Activated CD4-positive, alpha-beta T cell treated with anti-CD3 and anti-CD28 coated beads for 1 hour (primary cell): ENCODE data around the gene DHRS7B.
"Not testable (repeated sequence)": the region's sequence is repeated elsewhere in the genome, so short reads cannot be mapped to it uniquely, and the experiment has no call there.

Experiments used
- DNase-seq: peaks from one replicate; pipeline ENCODE4 v3.0.0-alpha.2; 2020

Gene DHRS7B

DNA sequence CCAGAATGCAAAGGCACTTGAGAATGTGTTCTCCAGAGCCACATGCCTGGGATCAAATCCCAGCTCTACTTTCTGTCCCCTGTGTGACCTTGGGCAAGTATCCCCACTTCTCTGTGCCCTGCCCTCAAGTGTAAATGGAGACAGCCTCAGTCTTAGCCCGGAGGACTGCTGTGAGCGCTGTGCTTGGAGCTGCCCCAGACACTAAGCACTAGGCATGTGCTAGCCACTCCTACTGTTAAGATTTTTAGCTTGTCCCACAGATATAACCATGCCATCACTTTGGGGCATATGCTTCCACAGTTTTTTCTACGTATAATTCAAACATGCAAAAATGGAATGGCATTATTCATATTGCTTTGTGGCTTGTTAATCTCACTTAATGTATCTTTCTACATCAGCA, 57.8 kb downstream of the DHRS7B start:
- no peak for DNase-seq

- no peak for DNase-seq
Measured at GRCh38 chr17:21185061-21185460, 58.3 kb downstream of the DHRS7B start.

GRCh38 chr17:21186399-21187187, 59.8 kb downstream of the DHRS7B start:
- DNase-seq = no peak

DNA sequence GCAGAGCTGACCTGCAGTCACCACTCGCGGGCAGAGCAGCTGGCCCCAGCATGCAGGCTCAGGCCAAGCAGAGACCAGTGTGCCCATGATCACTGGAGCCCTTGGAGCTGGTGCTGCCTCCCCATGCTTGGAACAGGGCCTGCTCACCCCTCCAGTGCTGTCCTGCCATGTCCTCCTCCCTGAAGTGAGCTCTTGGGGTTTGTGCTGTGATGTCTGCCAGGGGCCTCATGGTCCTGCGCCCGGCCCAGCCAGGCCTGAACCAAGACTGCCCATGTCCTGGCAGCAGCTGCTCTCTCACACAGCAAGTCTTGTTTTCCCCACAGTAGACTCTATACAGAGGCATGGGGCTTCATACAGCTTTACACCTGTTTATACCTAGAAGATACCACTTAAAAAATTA, 62.6 kb downstream of the DHRS7B start:
- no peak for DNase-seq

DNA sequence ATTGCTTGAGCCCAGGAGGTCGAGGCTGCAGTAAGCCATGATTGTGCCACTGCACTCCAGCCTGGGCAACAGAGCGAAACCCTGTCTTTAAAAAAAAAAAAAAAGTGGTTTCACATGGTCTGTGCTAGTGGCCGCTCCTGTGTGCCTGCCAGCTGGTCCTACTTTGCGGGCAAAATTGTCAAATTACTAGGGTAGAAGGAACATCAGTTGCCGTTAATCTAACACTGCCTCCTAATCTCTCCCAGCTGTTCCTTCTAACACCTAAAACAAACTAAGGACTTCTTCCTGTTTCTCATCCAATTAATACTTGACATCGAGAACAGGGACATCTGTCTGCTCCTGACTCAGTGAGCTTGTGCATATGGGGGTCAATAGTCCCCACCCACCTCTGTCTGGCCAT, 63.3 kb downstream of the DHRS7B start:
- DNase-seq = no peak

DNA sequence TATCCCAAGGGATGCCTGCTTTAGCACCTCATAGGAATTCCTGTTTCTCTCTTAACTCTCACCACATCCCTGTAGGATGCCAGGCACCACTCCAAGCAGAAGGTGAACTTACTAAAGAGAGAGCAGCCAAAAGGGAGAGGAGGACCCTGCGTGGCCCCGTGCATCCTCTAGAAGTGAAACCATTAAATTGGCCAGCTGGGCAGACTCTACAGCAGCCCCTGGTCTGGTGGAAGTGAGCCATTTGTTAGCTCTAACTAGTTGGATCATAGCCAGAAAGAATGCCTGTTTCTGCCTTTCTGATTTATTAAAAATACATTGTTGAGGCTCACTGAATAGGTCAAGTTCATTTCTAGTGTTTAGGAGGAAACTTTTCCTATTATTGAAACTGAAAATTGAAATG, 64.9 kb downstream of the DHRS7B start:
- DNase-seq = no peak

DNA sequence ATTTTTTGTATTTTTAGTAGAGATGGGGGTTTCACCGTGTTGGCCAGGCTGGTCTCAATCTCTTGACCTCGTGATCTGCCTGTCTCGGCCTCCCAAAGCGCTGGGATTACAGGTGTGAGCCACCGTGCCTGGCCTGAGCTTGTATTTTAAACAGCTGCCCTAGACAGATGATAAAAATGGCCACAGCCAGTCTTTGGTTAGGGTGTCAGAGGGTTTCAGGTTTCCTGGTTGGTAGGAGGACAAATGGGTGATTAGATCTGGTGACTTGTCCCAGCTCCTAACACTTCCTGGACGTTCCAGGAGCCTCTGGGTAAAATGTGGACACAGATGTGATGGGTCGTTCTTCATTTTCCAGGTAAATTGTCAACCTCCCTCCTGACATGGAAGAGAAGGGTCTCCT, 65.7 kb downstream of the DHRS7B start:
- not testable (repeated sequence) for DNase-seq

GRCh38 chr17:21193031-21193430, 66.3 kb downstream of the DHRS7B start:
- DNase-seq = no peak

DNA sequence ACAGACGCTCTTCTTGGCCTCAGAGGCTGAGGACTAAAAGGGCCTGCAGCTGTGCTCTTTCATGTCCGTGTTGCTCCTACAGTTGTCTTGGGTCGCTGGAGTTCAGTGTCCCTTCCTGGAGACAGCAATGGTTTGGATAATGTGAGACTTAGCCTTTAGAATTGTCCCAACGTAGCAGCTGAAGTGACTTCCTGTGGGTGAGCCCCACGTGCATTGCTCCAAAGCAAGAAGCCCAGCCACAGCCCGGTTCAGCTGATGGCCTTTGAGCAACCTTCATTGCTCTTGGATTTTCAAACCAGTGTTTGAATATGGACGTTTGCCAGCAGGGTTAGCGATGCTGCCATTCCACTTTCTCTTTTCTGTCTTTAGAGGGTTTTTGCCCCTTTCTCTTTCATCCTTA, 67.5 kb downstream of the DHRS7B start:
- DNase-seq = no peak

GRCh38 chr17:21194703-21195102, 67.9 kb downstream of the DHRS7B start:
- no peak for DNase-seq

- no peak for DNase-seq
Measured at GRCh38 chr17:21196126-21196525, 69.4 kb downstream of the DHRS7B start.

- DNase-seq = no peak
Measured at GRCh38 chr17:21198411-21198810, 71.6 kb downstream of the DHRS7B start.

GRCh38 chr17:21199311-21199710, 72.5 kb downstream of the DHRS7B start:
- DNase-seq = no peak

DNA sequence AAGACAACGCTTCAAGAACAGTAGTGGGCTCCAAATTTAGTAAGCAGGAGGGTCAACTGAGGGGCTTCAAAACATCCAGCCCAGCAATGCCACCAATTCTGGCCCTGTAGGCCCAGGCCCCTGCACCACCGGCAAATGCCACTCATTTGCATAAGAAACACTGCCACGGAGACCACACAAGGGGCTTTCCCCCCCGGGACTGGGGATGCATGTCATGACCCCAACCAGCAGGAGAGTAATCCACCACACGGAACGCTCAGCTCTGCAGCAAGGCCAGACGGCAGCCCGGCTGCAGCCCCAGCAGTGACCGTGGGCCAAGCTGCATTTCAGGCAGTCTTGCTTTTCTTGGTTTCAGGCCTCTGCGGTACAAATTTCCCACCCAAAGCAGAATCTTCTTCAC, 73.1 kb downstream of the DHRS7B start:
- DNase-seq = no peak

- no peak for DNase-seq
Measured at GRCh38 chr17:21200590-21201297, 74.0 kb downstream of the DHRS7B start.

- DNase-seq = no peak
Measured at GRCh38 chr17:21201298-21201595, 74.5 kb downstream of the DHRS7B start.

GRCh38 chr17:21201874-21202273, 75.1 kb downstream of the DHRS7B start:
- DNase-seq = no peak

DNA sequence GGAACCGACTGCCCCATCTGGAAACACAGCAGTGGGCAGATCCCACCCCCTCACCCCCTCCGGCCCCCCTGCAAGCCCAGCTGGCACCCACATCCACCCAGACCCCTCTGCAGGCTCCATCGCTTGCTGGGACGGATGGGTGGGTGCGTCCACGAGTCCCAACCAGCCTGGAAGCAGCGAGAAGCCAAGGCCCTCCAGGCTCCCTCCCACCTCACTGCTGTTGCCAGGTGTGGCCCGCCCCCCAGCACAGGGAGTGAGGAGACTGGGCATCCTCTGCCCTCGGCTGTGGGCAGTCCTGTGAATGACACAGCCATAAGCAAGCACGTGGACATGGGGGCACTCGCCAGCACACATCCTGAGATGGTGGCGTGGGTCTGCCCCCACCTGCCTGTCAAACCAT, 75.7 kb downstream of the DHRS7B start:
- no peak for DNase-seq

GRCh38 chr17:21204935-21205334, 78.2 kb downstream of the DHRS7B start:
- DNase-seq = no peak

DNA sequence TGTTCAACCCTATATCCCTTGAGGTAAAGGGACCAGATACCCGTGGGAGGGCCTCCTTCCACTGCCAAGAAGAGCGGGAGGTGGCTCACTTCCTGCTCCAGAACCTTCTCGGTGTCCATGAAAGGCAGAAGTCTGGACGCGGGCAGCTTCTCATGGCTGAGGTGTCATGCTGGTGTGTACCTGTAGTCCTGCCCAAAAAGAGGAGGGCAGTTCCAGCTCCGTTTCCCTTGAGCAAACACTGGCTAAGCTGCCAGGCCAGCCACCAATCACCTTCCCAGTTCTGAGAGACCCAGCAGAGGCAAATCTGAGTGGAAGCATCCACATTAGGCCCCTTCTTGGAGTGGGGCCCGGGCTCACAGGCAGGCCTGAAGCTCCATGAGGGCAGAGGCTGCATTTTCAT, 81.6 kb downstream of the DHRS7B start:
- DNase-seq = no peak

- DNase-seq = no peak
Measured at GRCh38 chr17:21209511-21210175, 82.9 kb downstream of the DHRS7B start.

GRCh38 chr17:21210411-21211076, 83.8 kb downstream of the DHRS7B start:
- no peak for DNase-seq

- no peak for DNase-seq
Measured at GRCh38 chr17:21211825-21212479, 85.2 kb downstream of the DHRS7B start.
